ENCODE measurements around the gene CTU1. TPM values are rescaled to one million over a fixed set of nuclear protein-coding genes. Genes with fewer than 3 reads are reported as not detected.

CTU1 gene
- polyA plus RNA-seq, 3 donors: 2.1 to 4.2 (median 4.0) TPM

GRCh38 chr19:51093510-51094345 is 14.5 kb downstream of the CTU1 start:
- no peak for DNase-seq (ENCODE audit: extremely low read depth in 1 of 11, low read depth in 9 of 11, low spot score in 4 of 11)

- DNase-seq (ENCODE audit: extremely low read depth in 1 of 11, low read depth in 9 of 11, low spot score in 4 of 11): no peak
Observed at GRCh38 chr19:51093101-51093500, 15.1 kb downstream of the CTU1 start.

- DNase-seq (ENCODE audit: extremely low read depth in 1 of 11, low read depth in 9 of 11, low spot score in 4 of 11): no peak
Observed at GRCh38 chr19:51091895-51092873, 16.0 kb downstream of the CTU1 start.

- DNase-seq (ENCODE audit: extremely low read depth in 1 of 11, low read depth in 9 of 11, low spot score in 4 of 11): no peak
Observed at GRCh38 chr19:51091126-51091525, 17.1 kb downstream of the CTU1 start.

- DNase-seq (ENCODE audit: extremely low read depth in 1 of 11, low read depth in 9 of 11, low spot score in 4 of 11): no peak
Observed at GRCh38 chr19:51090471-51090870, 17.7 kb downstream of the CTU1 start.

- DNase-seq (ENCODE audit: extremely low read depth in 1 of 11, low read depth in 9 of 11, low spot score in 4 of 11): no peak
Observed at GRCh38 chr19:51089786-51090185, 18.4 kb downstream of the CTU1 start.

- no peak for DNase-seq (ENCODE audit: extremely low read depth in 1 of 11, low read depth in 9 of 11, low spot score in 4 of 11)
Observed at GRCh38 chr19:51086153-51086850, 21.9 kb downstream of the CTU1 start.

- DNase-seq (ENCODE audit: extremely low read depth in 1 of 11, low read depth in 9 of 11, low spot score in 4 of 11): no peak
Observed at GRCh38 chr19:51084505-51084904, 23.7 kb downstream of the CTU1 start.

- no peak for DNase-seq (ENCODE audit: extremely low read depth in 1 of 11, low read depth in 9 of 11, low spot score in 4 of 11)
Observed at GRCh38 chr19:51083783-51084182, 24.4 kb downstream of the CTU1 start.

GRCh38 chr19:51083181-51083580 is 25.0 kb downstream of the CTU1 start:
- no peak for DNase-seq (ENCODE audit: extremely low read depth in 1 of 11, low read depth in 9 of 11, low spot score in 4 of 11)

- no peak for DNase-seq (ENCODE audit: extremely low read depth in 1 of 11, low read depth in 9 of 11, low spot score in 4 of 11)
Observed at GRCh38 chr19:51082611-51083010, 25.6 kb downstream of the CTU1 start, which contains the start of gene KLK14. Gene KLK14 (minus strand): TSS chr19:51082887. CDS start chr19:51082614, 273 bp downstream.

GRCh38 chr19:51081476-51081875 is 26.7 kb downstream of the CTU1 start:
- DNase-seq (ENCODE audit: extremely low read depth in 1 of 11, low read depth in 9 of 11, low spot score in 4 of 11): no peak

- no peak for DNase-seq (ENCODE audit: extremely low read depth in 1 of 11, low read depth in 9 of 11, low spot score in 4 of 11)
Observed at GRCh38 chr19:51079481-51080110, 28.6 kb downstream of the CTU1 start.

- DNase-seq (ENCODE audit: extremely low read depth in 1 of 11, low read depth in 9 of 11, low spot score in 4 of 11): no peak
Observed at GRCh38 chr19:51078731-51079130, 29.5 kb downstream of the CTU1 start.

- no peak for DNase-seq (ENCODE audit: extremely low read depth in 1 of 11, low read depth in 9 of 11, low spot score in 4 of 11)
Observed at GRCh38 chr19:51078104-51078503, 30.1 kb downstream of the CTU1 start.

- no peak for DNase-seq (ENCODE audit: extremely low read depth in 1 of 11, low read depth in 9 of 11, low spot score in 4 of 11)
Observed at GRCh38 chr19:51076631-51077213, 31.5 kb downstream of the CTU1 start.

- no peak for DNase-seq (ENCODE audit: extremely low read depth in 1 of 11, low read depth in 9 of 11, low spot score in 4 of 11)
Observed at GRCh38 chr19:51075998-51076397, 32.2 kb downstream of the CTU1 start.

- DNase-seq (ENCODE audit: extremely low read depth in 1 of 11, low read depth in 9 of 11, low spot score in 4 of 11): no peak
Observed at GRCh38 chr19:51071095-51071405, 37.2 kb downstream of the CTU1 start.

All from renal cortex interstitium (tissue), 11 donors.